IPS-18a (cell line): ENCODE data around the gene ATP1A2.
A peak's percentile ranks its signal among the peaks of the same experiment; 100 is the strongest.

ENCODE experiments used
- H3K27ac ChIP-seq: one replicate; pipeline ENCODE4 v1.5.1; 2013; ENCODE audit warnings: low read length
- H3K27me3 ChIP-seq: one replicate; pipeline ENCODE4 v1.6.1; 2013; ENCODE audit warnings: mild to moderate bottlenecking, low read length; ENCODE audit not compliant: control insufficient read depth, insufficient read depth
- H3K36me3 ChIP-seq: one replicate; pipeline ENCODE4 v1.6.1; 2013; ENCODE audit warnings: low read depth, low read length; ENCODE audit not compliant: control insufficient read depth
- H3K4me1 ChIP-seq: one replicate; pipeline ENCODE4 v1.6.1; 2013; ENCODE audit warnings: low read depth, low read length; ENCODE audit not compliant: control insufficient read depth
- H3K4me3 ChIP-seq: one replicate; pipeline ENCODE4 v1.5.1; 2013; ENCODE audit warnings: low read length
- H3K9ac ChIP-seq: one replicate; pipeline ENCODE4 v1.6.1; 2013; ENCODE audit warnings: mild to moderate bottlenecking, low read length, moderate library complexity
- H3K9me3 ChIP-seq: one replicate; pipeline ENCODE4 v1.6.1; 2013; ENCODE audit warnings: low read depth, low read length; ENCODE audit not compliant: control insufficient read depth

The ATP1A2 gene

GRCh38 chr1:160171354-160171753 lies 55.8 kb downstream of the ATP1A2 start:
- no peak overlapping the region for H3K4me3 ChIP-seq
- H3K9me3 ChIP-seq, result no peaks in the 10 kb centered on the region
- H3K36me3 ChIP-seq, result no peaks in the 10 kb centered on the region
- H3K27ac ChIP-seq, result no peak overlapping the region
- no peaks in the 10 kb centered on the region for H3K27me3 ChIP-seq
- no peak overlapping the region for H3K9ac ChIP-seq
- peaks cover 60% of the 10 kb centered on the region for H3K4me1 ChIP-seq

- Histone ChIP-seq H3K27me3 (no peaks in the 10 kb centered on the region), H3K4me1 (peaks cover 55% of the 10 kb centered on the region), H3K4me3 (peak overlapping the region; percentile 0), H3K9me3 (no peaks in the 10 kb centered on the region), H3K36me3 (no peaks in the 10 kb centered on the region), H3K9ac (no peak overlapping the region), H3K27ac (no peak overlapping the region)
These were observed 56.4 kb downstream of the ATP1A2 start for GRCh38 chr1:160171980-160172379.

- H3K9ac ChIP-seq, result no peak overlapping the region
- no peak overlapping the region for H3K4me3 ChIP-seq
- no peak overlapping the region for H3K27ac ChIP-seq
- peaks cover 13% of the 10 kb centered on the region for H3K4me1 ChIP-seq
- H3K27me3 ChIP-seq, result no peaks in the 10 kb centered on the region
- no peaks in the 10 kb centered on the region for H3K9me3 ChIP-seq
- H3K36me3 ChIP-seq, result no peaks in the 10 kb centered on the region
These were observed 61.7 kb downstream of the ATP1A2 start for GRCh38 chr1:160177231-160177630.

- no peak overlapping the region for H3K9ac ChIP-seq
- H3K27ac ChIP-seq, result no peak overlapping the region
- H3K27me3 ChIP-seq, result no peaks in the 10 kb centered on the region
- peaks cover 9% of the 10 kb centered on the region for H3K4me1 ChIP-seq
- no peak overlapping the region for H3K4me3 ChIP-seq
- no peaks in the 10 kb centered on the region for H3K36me3 ChIP-seq
- H3K9me3 ChIP-seq, result no peaks in the 10 kb centered on the region
These were observed 62.1 kb downstream of the ATP1A2 start for GRCh38 chr1:160177667-160178066.

- peaks cover 7% of the 10 kb centered on the region for H3K4me1 ChIP-seq
- no peaks in the 10 kb centered on the region for H3K36me3 ChIP-seq
- H3K9me3 ChIP-seq, result no peaks in the 10 kb centered on the region
- H3K9ac ChIP-seq, result no peak overlapping the region
- H3K27ac ChIP-seq, result no peak overlapping the region
- H3K4me3 ChIP-seq, result no peak overlapping the region
- H3K27me3 ChIP-seq, result no peaks in the 10 kb centered on the region
These were observed 63.2 kb downstream of the ATP1A2 start for GRCh38 chr1:160178731-160179130.

- Histone ChIP-seq H3K4me1 (peaks cover 7% of the 10 kb centered on the region), H3K9me3 (no peaks in the 10 kb centered on the region), H3K27ac (no peak overlapping the region), H3K36me3 (no peaks in the 10 kb centered on the region), H3K9ac (no peak overlapping the region), H3K4me3 (no peak overlapping the region), H3K27me3 (no peaks in the 10 kb centered on the region)
These were observed 63.8 kb downstream of the ATP1A2 start for GRCh38 chr1:160179336-160179735.

- peaks cover 6% of the 10 kb centered on the region for H3K4me1 ChIP-seq
- no peaks in the 10 kb centered on the region for H3K9me3 ChIP-seq
- no peaks in the 10 kb centered on the region for H3K36me3 ChIP-seq
- H3K27ac ChIP-seq, result no peak overlapping the region
- no peak overlapping the region for H3K4me3 ChIP-seq
- no peak overlapping the region for H3K9ac ChIP-seq
- H3K27me3 ChIP-seq, result no peaks in the 10 kb centered on the region
These were observed 70.7 kb downstream of the ATP1A2 start for GRCh38 chr1:160186246-160186645.

GRCh38 chr1:160186729-160187128 lies 71.2 kb downstream of the ATP1A2 start:
- H3K27me3 ChIP-seq, result no peaks in the 10 kb centered on the region
- H3K36me3 ChIP-seq, result no peaks in the 10 kb centered on the region
- no peaks in the 10 kb centered on the region for H3K9me3 ChIP-seq
- no peak overlapping the region for H3K9ac ChIP-seq
- no peak overlapping the region for H3K27ac ChIP-seq
- no peak overlapping the region for H3K4me3 ChIP-seq
- H3K4me1 ChIP-seq, result peaks cover 6% of the 10 kb centered on the region

GRCh38 chr1:160187407-160187806 lies 71.8 kb downstream of the ATP1A2 start:
- H3K4me3 ChIP-seq, result no peak overlapping the region
- no peaks in the 10 kb centered on the region for H3K27me3 ChIP-seq
- peaks cover 12% of the 10 kb centered on the region for H3K4me1 ChIP-seq
- no peaks in the 10 kb centered on the region for H3K36me3 ChIP-seq
- H3K27ac ChIP-seq, result no peak overlapping the region
- no peaks in the 10 kb centered on the region for H3K9me3 ChIP-seq
- no peak overlapping the region for H3K9ac ChIP-seq

GRCh38 chr1:160188341-160188740 lies 72.8 kb downstream of the ATP1A2 start:
- H3K36me3 ChIP-seq, result no peaks in the 10 kb centered on the region
- H3K9me3 ChIP-seq, result no peaks in the 10 kb centered on the region
- H3K4me1 ChIP-seq, result peaks cover 20% of the 10 kb centered on the region
- no peak overlapping the region for H3K4me3 ChIP-seq
- H3K27me3 ChIP-seq, result no peaks in the 10 kb centered on the region
- no peak overlapping the region for H3K9ac ChIP-seq
- H3K27ac ChIP-seq, result no peak overlapping the region

- peaks cover 26% of the 10 kb centered on the region for H3K4me1 ChIP-seq
- no peaks in the 10 kb centered on the region for H3K27me3 ChIP-seq
- H3K27ac ChIP-seq, result no peak within 1 kb of the TSS
- no peak within 1 kb of the TSS for H3K9ac ChIP-seq
- no peak within 1 kb of the TSS for H3K4me3 ChIP-seq
- H3K36me3 ChIP-seq, result no peaks in the 10 kb centered on the region
- no peaks in the 10 kb centered on the region for H3K9me3 ChIP-seq
These were observed 74.4 kb downstream of the ATP1A2 start, which contains the start of gene CASQ1 for GRCh38 chr1:160189649-160190625. CASQ1 (plus strand) TSS chr1:160190575; CDS start chr1:160190752, 177 bp downstream.

- H3K27me3 ChIP-seq, result no peaks in the 10 kb centered on the region
- no peaks in the 10 kb centered on the region for H3K9me3 ChIP-seq
- no peak overlapping the region for H3K27ac ChIP-seq
- H3K9ac ChIP-seq, result no peak overlapping the region
- peaks cover 26% of the 10 kb centered on the region for H3K4me1 ChIP-seq
- H3K4me3 ChIP-seq, result no peak overlapping the region
- no peaks in the 10 kb centered on the region for H3K36me3 ChIP-seq
These were observed 76.2 kb downstream of the ATP1A2 start for GRCh38 chr1:160191756-160192155.
